Ramos (cell line): ENCODE results near the gene PSIP1.
"Not testable (repeated sequence)": the region's sequence is repeated elsewhere in the genome, so short reads cannot be mapped to it uniquely, and the experiment has no call there.

Experiments used
- in situ Hi-C: fragments of 300-500 bp; cut with MboI; formaldehyde crosslinking; loops from one replicate; pipeline ENCODE4 v1.14.3; 2022; ENCODE audit warnings: low sequenced_read_pairs; ENCODE audit not compliant: unreplicated experiment

Gene PSIP1

GRCh38 chr9:15510789-15511575 is at the start of gene PSIP1:
TSS of gene PSIP1 (minus strand) at chr9:15510970. CDS start at chr9:15510188, 782 bp downstream.
- in situ Hi-C loops: no loop called here

- in situ Hi-C loops: no loop called here
Observed at GRCh38 chr9:15553528-15553898, 42.7 kb upstream of the PSIP1 start.

DNA sequence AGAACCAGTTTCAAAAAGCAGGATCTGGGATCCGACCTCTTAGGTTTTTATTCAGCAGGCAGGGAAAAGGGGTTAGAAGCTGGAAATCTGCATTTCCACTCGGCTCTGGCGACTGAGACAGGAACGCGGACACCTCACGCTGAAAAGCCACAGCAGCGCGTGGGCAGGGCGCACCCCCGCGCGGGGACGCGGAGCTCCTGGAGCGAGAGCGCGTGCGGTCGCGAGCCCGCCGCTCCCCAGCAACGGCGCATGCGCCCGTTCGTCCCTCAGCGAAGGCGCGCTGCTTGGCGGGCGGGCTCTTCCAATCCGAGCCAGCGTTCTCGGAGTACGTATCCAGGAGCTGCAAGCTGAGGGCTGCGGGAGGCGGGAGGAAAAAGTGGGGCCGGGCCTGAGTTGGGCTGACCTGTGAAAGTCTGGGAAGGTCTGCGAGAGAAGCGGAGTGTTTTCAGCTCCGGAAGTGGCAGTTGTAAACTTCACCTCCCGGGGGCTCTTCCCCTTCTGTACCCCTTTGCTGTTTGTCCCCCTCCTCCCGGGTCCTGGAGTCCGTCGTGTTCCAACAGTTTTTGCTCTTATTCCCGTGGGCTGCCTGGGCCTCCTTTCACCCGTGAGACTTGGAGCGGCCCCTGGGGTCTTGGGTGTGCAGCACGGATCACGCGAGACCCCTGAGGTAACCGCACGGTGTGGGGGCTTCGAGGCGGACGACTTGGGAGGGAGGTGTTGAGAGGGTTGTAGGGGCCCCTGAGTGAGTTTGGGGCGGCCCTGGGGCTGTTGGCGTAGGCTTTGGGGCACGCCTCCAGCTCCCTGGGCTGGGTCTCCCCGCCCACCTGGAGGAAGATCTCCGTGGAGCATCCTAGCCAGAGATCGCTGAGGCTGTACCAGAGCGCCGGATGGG is 42.1 kb upstream of the PSIP1 start, which contains the start of gene CCDC171:
CCDC171 (plus strand) TSS at position 408 of the 892 bp plus-strand sequence. CDS start 11,046 bp downstream, outside the sequence.
- in situ Hi-C loops: no loop called here

DNA sequence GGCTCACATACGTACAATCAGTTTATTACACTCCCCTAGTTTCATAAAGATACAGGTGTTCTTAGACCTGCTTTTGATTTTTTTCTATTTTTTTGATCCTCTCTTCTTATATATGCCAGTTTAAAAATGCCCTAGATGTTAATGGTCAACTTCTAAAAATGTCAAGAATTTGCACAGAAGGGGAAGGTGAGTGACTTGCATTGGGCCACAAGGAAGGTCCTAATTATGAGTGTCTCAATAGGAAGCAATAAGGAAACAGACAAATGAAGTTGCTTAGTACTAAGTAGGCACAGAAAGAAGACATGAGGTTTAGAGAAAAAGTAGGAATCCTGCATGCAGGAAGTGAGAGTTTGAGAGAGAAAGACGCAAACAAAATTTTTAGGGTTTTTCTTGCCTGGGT is 38.8 kb upstream of the PSIP1 start:
- in situ Hi-C loops: no loop called here

- in situ Hi-C loops: no loop called here
Observed at GRCh38 chr9:15543047-15543813, 32.5 kb upstream of the PSIP1 start.

GRCh38 chr9:15542624-15543023 is 31.9 kb upstream of the PSIP1 start:
- in situ Hi-C loops: no loop called here

DNA sequence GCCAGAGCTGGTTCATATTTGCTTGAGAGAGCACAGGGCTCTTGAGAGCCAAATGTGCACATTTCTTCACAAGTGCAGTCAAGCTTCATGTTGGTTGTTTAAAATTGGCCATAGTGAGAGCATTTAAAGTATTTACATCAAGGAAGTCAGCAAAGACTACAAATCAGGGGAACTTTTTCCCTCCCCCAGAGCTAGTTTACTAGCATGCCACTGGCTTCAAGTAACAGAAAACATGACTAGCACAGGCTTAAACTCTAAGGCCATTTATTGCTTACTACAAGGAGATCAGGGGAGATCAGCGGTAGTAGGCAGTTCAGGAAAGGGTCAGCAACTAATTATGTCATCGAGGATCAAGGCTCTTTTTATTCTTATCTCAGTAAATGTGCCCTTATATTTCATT is 31.1 kb upstream of the PSIP1 start:
- in situ Hi-C loops: no loop called here

GRCh38 chr9:15531380-15531779 is 20.6 kb upstream of the PSIP1 start:
- in situ Hi-C loops: no loop called here

DNA sequence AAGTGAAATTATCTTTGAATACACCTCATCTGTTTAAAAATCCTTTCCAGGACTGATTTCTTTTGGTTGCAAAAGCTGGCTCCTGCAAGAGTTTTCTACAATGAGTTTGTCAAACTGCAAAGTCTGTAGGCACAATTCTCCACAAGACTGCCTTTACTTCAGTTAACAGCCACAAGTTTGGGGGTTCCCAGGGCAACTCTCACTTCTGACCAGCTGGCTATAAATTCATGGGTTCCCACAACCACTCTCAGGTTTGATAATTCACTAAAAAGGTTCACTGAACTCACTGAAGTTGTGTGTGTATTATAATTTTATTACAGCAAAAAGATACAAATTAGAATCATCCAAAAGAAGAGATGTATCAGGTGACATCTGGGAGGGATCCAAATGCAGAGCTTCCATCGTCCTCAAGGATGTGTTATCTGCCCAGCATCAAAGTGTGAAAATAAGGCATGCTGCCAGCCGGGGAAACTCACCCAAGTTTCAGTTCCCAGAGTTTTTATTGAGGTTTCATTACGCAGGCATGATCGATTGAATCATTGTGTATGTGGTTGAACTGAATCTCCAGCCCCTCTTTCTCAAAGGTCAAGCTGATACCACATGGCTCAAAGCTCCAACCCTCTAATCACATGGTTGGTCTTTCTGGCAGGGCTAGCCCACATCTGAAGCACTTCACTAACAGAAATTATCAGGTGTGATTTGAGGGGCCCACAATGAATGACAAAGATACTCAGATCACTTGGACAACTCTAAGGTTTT is 19.0 kb upstream of the PSIP1 start:
- in situ Hi-C loops: no loop called here

DNA sequence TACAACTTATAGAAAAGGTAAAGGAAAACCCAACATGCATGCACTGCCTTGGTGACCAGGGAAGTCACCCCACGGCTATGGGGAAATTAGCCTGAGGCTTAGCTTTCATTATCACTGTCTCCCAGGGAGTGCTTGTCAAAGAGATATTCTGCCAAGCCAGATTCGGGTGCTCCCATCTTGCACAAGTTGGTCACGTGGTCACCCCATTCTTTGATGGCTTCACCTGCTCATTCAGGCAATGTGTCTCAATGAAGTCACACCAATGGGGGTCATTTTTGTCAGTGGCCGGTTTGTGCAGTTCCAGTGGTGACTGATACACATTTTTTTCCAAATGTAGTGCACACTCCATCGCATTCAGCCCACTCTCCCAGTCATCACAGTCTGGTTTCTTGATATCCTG is 16.3 kb upstream of the PSIP1 start:
- in situ Hi-C loops: not testable (repeated sequence)

DNA sequence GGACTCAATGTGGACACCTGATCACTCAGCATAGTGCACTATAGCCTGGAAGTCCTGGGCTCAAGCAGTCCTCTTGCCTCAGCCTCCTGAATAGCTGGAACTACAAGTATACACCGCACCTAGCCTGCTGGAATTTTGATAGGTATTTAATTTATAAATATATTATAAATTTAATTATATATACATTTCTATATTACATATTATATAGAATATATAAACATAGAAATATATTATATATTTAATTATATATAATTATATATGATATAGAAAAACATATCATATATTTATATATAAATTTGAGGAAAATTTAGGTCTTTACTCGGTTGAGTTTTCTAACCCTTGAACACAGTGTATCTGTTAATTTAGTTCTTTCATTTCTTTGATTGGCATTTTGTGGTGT is 15.2 kb upstream of the PSIP1 start:
- in situ Hi-C loops: no loop called here

DNA sequence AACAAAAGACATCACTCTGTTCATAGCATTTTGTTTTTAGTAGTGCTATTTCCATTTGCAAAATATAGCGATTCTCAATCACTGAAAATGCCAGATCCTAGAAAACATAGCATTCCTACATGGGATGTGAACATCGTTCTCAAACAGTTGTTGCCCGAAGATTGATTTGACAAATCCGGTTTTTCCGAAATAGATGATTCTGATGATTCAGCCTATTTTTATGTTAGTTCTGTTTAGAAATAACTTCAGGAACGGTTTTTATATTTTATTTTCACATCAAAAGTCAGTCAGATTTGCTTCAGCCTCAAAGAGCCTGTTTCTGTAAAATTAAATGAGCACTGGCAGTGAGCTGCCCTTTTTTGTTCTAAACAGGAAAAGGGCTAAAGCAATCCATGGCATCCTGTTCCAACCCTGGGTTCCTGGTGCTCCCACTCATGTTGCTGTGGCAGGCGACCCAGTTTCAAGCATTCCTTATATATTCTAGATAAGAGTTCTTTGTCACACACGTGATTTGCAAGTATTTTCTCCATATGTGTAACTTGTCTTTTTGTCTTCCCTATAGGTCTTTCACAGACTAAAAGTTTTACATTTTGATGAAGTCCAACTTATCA is 14.2 kb upstream of the PSIP1 start:
- in situ Hi-C loops: no loop called here

DNA sequence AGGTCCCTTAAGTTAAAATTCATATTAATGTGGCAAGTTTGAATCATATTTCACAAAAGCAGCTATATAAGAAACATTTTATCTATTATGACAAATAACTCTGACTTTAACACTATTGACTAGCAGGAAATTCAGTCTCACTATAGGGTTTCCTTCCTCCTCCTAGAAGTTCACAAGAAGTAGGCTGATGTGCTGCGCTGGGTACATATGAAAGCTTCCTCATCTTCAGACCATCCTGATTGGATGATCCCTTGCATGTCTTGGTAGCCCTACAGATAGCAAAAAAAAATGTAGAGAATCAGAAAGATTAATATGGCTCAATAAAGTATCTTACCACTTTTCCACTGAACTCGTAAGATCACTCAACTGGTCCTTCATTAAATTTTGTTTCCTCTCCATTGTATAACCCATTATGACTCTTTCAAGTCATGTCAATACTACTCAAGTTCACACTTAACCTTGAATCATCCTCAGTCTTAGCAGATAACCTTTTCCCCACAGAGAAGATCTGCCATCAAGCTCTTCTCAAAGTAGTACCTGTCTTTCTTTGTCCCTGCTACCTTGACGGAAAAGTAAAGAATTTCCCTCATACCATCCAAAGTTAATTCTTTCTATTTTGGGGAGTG is 11.5 kb upstream of the PSIP1 start:
- in situ Hi-C loops: no loop called here

DNA sequence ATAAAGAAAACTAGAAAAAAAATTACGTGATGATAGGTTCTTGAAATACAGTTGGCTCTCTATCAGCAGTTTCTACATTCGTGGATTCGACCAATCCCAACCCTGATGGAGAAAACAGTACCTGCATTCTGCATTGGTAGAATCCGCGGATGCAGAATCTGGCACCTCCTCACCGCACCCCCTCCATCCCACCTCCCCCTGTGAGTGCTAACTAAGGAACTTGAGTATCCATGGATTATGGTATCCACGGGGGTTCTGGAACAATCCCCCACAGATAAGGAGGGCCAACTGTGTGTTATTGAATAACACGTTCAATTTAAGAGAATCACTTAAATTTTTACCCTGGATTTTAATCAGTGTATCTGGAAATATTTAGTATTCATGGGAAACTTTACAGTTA is 10.5 kb upstream of the PSIP1 start:
- in situ Hi-C loops: no loop called here

- in situ Hi-C loops: no loop called here
Observed at GRCh38 chr9:15519831-15520230, 9.1 kb upstream of the PSIP1 start.

GRCh38 chr9:15513335-15513734 is 2.6 kb upstream of the PSIP1 start:
- in situ Hi-C loops: no loop called here

DNA sequence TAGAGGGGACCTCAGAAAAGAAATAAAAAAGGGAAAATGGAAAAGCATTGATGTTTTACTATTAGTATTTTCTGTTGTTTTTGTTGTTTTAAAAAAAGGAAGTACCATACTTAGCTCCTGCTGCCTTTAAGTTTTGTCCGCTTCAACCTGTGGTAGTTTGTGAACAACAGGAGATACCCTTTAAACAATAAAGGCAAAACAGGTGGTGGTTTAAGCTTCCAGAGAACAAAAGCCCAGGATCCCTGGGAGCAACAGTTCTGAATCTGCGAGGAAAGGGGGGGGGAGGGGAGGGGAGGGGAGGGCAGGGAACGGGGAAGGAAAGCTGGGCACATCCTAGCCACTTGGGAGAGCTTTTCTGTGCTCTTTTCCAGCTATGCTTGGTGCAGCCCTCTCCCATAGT is 2.1 kb upstream of the PSIP1 start:
- in situ Hi-C loops: no loop called here

- in situ Hi-C loops: no loop called here
Observed at GRCh38 chr9:15512204-15512603, 1.4 kb upstream of the PSIP1 start.
